Kidney (tissue), 14 donors: Measurements from ENCODE around the gene ZNF606. TPM values are rescaled to one million over a fixed set of nuclear protein-coding genes. Genes with fewer than 3 reads are reported as not detected.

Experiments used
- DNase-seq, 5 donors: peaks; one replicate each; pipeline ENCODE4 v3.0.0-alpha.2; 2013 to 2020
- FAIRE-seq: peaks from 2 replicates; lab custom pipeline; 2012; peaks lifted over from hg19 to GRCh38; lab: Jason Lieb, UNC
- H3K27ac ChIP-seq, 2 donors: one replicate each; pipeline ENCODE4 v1.7.0; 2013; ENCODE audit warnings: low read depth in 2 of 2, low read length in 2 of 2, inconsistent platforms in 1 of 2
- H3K27me3 ChIP-seq: one replicate; pipeline ENCODE4 v1.7.1; 2013; ENCODE audit warnings: low read length, inconsistent platforms; ENCODE audit not compliant: control insufficient read depth, insufficient read depth
- H3K36me3 ChIP-seq, 3 donors: one replicate each; pipeline versions ENCODE4 v1.7.0 to v1.7.1; 2013; ENCODE audit warnings: low read length in 3 of 3, control low read depth in 1 of 3, inconsistent platforms in 1 of 3; ENCODE audit not compliant: insufficient read depth in 3 of 3, control insufficient read depth in 2 of 3
- H3K4me1 ChIP-seq, 3 donors: one replicate each; pipeline versions ENCODE4 v1.7.0 to v1.7.1; 2013; ENCODE audit warnings: low read length in 3 of 3, inconsistent platforms in 1 of 3, low read depth in 1 of 3; ENCODE audit not compliant: control insufficient read depth in 2 of 3, insufficient read depth in 2 of 3
- H3K4me3 ChIP-seq, 3 donors: one replicate each; pipeline versions ENCODE4 v1.7.0 to v1.8.1; 2013; ENCODE audit warnings: low read length in 3 of 3, control low read depth in 1 of 3, inconsistent platforms in 1 of 3
- H3K9ac ChIP-seq, 3 donors: one replicate each; pipeline versions ENCODE4 v1.7.0 to v1.7.1; 2013; ENCODE audit warnings: low read length in 3 of 3, control low read depth in 1 of 3, inconsistent platforms in 1 of 3
- H3K9me3 ChIP-seq, 3 donors: one replicate each; pipeline versions ENCODE4 v1.7.0 to v1.7.1; 2013; ENCODE audit warnings: low read length in 3 of 3, control low read depth in 1 of 3, inconsistent platforms in 1 of 3; ENCODE audit not compliant: control insufficient read depth in 2 of 3, insufficient read depth in 1 of 3
- CTCF ChIP-seq: IDR thresholded peaks from 3 replicates; pipeline ENCODE4 v1.5.1; 2012; ENCODE audit warnings: mild to moderate bottlenecking, moderate library complexity, borderline replicate concordance; ENCODE audit not compliant: insufficient read depth; ENCODE audit errors: extremely low read depth
- intact Hi-C: fragments of 100-400 bp; cut with DNase I; formaldehyde crosslinking; loops from one replicate; pipeline ENCODE4 v1.11.1; 2022
- polyA plus RNA-seq: library from polyadenylated mRNA; stranded (reverse); fragments of 350-450 nt; fragmentation: Illumina TruSeq; extraction: RNeasy Lipid Tissue Mini Kit (QIAGEN cat#74804); gene quantifications from one replicate; pipeline ENCODE4 v1.2.3, GENCODE V29; 2014; ENCODE audit warnings: low read depth, low replicate concordance; ENCODE audit not compliant: insufficient read depth
- total RNA-seq: library from RNA; stranded (reverse); fragmentation: NEBNext Ultra II Directional; extraction: Animal tissue kit (Norgen Biotek cat#: 25700); gene quantifications from one replicate; pipeline ENCODE4 v1.2.1, GENCODE V29; 2021
- donor health status: control.
- donor health status: control.
- donor health status: control.
- donor health status: control.
- donor health status: control.
- donor health status: DM: yes; HTN: yes; CAD: no.
- donor health status: Normal renal cell carcinoma (clear cell type).

Gene ZNF606
- total and polyA plus RNA-seq, 2 donors from 2014 or later: 7.2 to 23.0 TPM

- DNase-seq: peak in 1 of 5 donors; percentile 16
- Histone ChIP-seq H3K9me3 (peaks cover 0 to 10% (median 0%) of the 10 kb centered on the region in 3 donors), H3K4me3 (no peak overlapping the region), H3K9ac (no peak overlapping the region), H3K4me1 (no peaks in the 10 kb centered on the region), H3K36me3 (no peaks in the 10 kb centered on the region), H3K27me3 (no peaks in the 10 kb centered on the region), H3K27ac (no peak overlapping the region)
- peak; percentile 10 for TF ChIP-seq CTCF
- no peak for FAIRE-seq
- intact Hi-C loops: no loop called here
Measured at GRCh38 chr19:58042495-58043340, 40.1 kb upstream of the ZNF606 start.

- Histone ChIP-seq H3K36me3 (no peaks in the 10 kb centered on the region), H3K4me3 (no peak overlapping the region), H3K27ac (no peak overlapping the region), H3K27me3 (no peaks in the 10 kb centered on the region), H3K4me1 (no peaks in the 10 kb centered on the region), H3K9ac (no peak overlapping the region), H3K9me3 (peaks cover 0 to 6% (median 0%) of the 10 kb centered on the region in 3 donors)
- intact Hi-C loops: no loop called here
- no peak for FAIRE-seq
- no peak for DNase-seq
- TF ChIP-seq CTCF: no peak
Measured at GRCh38 chr19:58040751-58041525, 38.3 kb upstream of the ZNF606 start.

- Histone ChIP-seq H3K27ac (no peak overlapping the region), H3K9me3 (no peaks in the 10 kb centered on the region), H3K9ac (no peak overlapping the region), H3K36me3 (no peaks in the 10 kb centered on the region), H3K4me1 (no peaks in the 10 kb centered on the region), H3K4me3 (no peak overlapping the region), H3K27me3 (no peaks in the 10 kb centered on the region)
- TF ChIP-seq CTCF: no peak
- peak in 2 of 5 donors; percentile 19 to 21 for DNase-seq
- FAIRE-seq: no peak
- intact Hi-C loops: no loop called here
Measured at GRCh38 chr19:58038688-58039204, 36.1 kb upstream of the ZNF606 start.
